GM19025 (cell line): Measurements from ENCODE around the gene GRAPL.
"Not testable (repeated sequence)": the region's sequence is repeated elsewhere in the genome, so short reads cannot be mapped to it uniquely, and the experiment has no call there.

Experiments
- ATAC-seq: cut with Tn5 transposase; IDR thresholded peaks from one replicate; pipeline ENCODE4 v1.9.1; 2021; ENCODE audit warnings: mild to moderate bottlenecking, low read depth, moderate library complexity; ENCODE audit not compliant: unreplicated experiment

GRAPL gene

GRCh38 chr17:19127148-19127980 lies at the start of gene GRAPL:
Gene GRAPL, plus strand, starts transcription at chr17:19127589. Its CDS starts 31 bp downstream, at chr17:19127620.
- not testable (repeated sequence) for ATAC-seq

DNA sequence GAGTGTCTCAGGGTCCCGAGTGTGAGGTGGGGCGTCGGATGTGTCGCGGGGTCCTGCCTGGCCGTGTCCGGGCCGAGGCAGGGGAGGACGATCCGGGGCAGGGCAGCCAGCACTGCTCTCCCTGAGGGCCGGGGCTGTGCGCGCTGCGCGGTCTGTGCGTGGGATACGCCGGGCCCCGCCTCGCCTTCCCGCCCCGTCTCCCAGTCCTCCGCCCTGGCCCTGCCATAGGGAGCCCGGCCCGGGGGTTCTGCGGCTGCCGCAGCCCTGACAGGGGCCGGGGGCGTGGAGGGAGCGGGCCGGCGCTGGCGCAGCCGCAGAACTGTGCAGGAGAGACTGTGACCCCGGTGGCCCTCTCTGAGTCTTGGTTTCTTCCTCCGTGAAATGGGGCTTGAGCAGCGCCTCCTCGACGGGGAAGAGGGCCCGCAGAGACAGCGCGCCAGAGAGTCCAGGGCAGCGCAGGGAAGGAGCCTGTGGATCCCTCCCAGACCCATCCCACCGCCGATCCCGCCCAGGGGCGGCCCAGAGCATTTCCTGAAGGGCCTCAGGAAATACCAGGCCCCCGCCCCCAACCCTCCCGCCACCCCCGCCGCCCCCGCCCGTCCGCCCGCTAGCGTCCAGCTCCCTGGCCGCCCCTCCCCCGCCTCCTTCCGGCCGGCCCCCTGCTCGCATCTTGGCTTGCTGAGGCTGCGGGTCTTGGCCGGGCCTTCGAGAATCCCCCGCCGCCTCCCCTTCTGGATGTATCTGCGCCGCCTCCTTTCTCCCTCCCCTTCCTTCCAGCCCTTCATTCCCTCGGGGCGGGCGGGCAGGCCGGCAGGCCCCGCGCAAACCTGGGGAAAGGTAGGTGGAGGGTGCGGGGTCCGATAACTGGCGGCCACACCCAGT lies 38.3 kb upstream of the GRAPL start:
- ATAC-seq = not testable (repeated sequence)

DNA sequence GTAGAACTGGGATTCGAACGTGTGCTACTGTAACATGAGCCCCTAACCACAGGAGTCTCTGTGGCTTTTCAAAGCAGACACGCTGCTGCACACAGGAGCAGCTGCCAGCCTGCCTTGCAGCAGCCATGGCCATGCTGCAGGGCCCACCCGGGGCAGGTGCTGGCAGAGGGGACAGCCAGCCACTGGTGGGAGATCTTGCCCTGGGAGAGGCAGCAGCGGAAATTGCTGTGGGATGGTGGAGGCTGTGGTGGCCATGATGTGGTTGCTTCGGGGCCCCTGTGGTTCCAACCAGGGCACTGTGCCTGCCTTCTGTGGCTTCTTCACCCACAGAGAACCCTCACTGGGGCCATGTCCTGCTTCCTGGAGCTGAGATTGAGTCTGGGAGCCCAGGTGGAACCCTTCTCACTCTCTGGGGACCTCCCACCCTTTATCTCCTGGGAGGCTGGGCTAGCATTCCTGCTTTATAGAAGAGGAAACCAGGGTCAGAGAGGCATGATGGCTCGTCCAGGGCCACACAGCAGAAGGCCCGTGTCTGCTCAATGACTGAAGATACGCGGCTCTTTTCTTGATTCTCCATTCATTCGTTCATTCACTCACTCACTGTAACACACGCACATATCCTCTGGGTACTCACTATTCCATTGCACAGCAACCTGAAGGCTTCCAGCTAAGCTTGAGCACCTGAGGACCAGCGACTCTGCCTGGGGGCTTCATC lies 37.2 kb upstream of the GRAPL start:
- not testable (repeated sequence) for ATAC-seq

DNA sequence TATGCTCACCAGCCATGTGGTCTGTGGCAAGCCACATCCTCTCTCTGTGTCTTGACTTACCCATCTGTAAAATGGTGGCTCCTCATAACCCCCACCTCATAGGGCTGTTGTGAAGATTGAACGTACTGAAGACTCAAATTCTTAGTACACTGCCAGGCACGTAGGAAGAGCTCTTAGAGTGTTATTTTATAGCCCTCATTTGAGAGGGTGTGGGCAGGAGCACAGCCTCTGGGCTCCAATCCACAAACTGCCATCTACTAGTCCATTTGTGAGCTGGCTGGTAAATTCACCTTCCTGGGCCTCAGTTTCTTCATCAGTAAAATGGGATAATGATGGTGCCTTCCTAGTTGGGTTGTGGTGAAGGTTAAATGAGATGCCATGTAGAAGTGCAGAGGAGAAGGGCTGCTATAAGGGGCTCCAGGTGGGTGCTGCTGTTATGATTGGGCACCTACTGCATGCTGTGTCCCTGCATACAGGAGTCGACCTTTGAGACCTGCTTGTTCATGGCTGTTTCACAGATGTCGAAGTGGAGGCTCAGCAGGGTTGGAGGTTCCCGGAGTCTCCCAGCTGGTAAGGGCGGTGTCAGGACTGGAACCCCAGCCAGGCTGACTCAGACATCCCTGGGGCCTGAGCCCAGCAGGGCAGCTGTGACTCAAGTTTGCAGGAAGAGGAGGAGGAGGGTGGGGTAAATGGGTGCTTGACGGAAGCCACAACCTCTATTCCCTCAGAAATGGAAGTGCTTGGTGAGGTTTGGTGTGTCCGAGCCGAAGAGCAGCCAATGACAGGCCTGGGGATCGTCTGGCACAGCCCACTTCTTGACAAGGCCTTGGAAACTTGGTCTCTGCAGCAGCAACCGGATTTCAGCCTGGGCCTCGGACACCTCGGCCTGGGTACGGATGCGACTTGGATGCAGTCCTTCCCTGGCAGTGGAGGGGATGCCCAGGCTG lies 34.4 kb upstream of the GRAPL start:
- not testable (repeated sequence) for ATAC-seq

DNA sequence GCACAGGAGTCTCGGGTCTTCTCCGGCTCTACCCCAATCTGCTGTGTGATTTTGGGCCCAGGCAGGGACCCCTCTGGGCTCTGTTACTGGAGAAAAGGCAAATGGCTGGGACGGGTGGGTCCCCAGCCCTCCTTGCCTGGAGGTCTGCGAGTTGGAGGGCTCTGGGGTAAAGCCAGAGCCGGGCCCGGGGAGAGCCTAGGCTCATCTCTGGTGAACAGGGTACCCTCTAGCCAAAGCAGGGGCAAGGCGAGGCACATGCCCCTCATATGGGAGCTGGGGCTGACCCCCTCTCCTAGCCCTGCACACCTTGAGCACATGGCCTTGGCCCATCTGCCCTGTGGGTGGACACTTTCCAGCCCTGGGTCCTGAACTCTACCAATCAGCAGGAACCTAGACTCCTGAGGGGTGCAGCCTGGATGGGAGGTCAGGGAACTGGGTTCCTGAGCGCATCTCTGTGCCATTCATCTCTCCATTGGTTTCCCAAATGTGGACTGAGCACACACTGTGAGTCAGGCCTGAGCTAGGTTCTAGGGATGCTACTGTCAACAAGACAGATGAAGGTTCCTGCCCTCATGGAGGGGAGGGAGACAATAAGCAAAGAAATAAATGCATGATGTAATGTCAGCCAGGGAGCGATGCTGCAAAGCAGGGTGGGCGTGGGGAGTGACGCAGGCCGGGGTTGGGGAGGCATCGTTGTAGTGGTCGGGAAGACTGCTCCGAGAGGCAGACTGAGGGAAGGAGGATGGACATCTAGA lies 33.5 kb upstream of the GRAPL start:
- not testable (repeated sequence) for ATAC-seq

- not testable (repeated sequence) for ATAC-seq
These were observed 18.9 kb upstream of the GRAPL start for GRCh38 chr17:19108517-19108916.

DNA sequence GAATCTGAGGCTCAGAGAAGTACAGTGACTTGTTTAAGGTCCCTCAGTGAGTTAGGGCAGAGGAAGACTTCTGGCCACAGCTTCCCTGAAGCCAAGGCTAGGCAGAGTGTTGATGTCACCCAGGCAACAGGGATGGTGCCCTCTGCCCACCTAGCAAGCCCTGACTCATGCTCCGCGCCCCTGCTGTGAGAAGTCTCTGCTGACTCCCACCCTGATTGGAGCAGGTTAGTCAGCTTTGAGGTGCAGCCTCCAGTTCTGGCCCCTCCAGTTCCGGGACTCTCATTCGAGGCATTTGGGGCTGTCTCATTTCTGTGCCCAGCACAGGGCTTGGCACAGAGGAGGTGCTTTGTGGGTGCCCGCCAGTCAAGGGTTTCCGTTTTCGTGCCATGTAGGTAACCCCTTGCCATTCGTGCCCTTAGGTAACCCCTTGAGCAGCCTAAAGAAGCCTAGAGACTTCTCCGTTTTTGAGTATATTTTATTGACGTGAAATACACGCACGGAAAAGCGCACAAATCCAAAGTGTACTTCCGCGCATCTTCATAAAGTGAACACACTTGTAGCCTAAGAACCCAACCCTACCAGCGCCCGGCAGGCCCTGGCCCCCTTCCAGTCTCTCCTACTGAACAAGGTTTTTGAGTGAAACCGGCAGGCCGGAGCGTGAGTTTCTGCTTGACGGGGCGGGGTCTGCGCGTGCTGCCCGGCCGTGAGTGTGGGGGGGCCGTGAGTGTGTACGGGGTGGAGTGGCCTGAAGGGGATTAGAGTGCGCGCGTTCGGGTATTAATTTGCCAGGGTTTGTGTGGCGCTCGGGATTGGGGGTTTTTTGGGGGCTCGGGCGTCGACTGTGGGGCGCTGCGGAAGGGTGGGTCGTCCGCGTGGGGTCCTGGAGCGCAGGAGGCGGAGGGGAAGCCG lies 16.9 kb upstream of the GRAPL start:
- ATAC-seq = peak; percentile 19

GRCh38 chr17:19111111-19111711 lies 16.2 kb upstream of the GRAPL start:
- ATAC-seq = peak; percentile 65

- peak; percentile 43 for ATAC-seq
These were observed 15.5 kb upstream of the GRAPL start for GRCh38 chr17:19111801-19112458.

DNA sequence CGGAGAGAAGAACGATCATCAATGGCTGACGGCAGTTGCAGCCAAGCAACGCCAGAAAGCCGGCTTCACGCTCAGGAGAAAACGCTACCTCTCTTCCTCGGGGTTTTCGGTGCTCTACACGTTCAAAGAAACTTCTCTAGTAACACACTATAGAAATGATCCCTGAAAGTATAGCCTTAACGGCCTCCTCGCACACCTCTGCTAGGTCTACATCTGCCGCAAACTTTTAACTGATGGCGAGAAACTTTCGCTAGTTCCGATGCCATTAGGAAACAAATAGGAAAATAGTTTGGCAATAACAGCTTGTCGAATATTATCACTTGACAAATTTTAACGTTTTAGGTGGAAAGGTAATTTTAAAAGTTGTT lies 14.9 kb upstream of the GRAPL start:
- ATAC-seq = not testable (repeated sequence)

GRCh38 chr17:19118695-19119094 lies 8.7 kb upstream of the GRAPL start:
- not testable (repeated sequence) for ATAC-seq

DNA sequence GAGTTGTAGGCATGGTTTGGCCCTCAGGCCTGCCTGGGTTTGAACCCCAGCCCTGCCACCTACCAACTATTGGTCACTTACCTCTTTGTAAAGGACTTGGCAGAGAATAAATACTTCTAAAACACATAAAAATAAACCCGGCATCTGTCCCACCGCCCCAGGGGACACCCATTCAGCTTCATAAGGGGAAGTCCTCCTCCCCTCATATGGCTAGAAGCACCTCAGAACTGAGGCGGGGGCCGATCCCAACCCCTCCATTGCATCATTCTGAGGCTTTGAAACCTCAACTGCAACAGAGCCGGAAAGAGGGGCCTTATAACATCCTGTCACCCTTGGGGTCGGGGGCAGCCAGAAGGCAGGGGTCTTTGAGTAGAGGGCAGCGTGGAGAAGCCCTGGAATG lies 2.1 kb upstream of the GRAPL start:
- not testable (repeated sequence) for ATAC-seq

- not testable (repeated sequence) for ATAC-seq
These were observed 2.1 kb downstream of the GRAPL start for GRCh38 chr17:19129500-19129899.

DNA sequence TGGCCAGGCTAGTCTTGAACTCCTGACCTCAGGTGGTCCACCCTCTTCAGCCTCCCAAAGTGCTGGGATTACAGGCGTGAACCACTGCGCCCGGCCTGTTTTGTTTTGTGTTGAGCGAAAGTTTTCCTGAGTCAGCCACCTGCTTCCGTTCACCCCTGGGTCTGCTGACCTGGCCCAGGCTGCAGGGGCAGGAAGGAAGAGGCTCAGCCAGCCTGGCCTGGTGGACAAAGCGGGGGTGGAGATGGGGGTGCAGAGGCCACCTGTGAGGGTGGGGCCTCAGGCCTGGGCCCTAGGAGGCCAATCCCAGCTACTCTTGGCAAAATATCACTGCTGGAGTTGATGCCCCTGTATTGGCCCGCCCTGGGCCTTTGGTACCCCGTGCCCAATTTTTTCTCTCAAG lies 3.7 kb downstream of the GRAPL start:
- ATAC-seq = not testable (repeated sequence)

- not testable (repeated sequence) for ATAC-seq
These were observed 4.4 kb downstream of the GRAPL start for GRCh38 chr17:19131772-19132171.

DNA sequence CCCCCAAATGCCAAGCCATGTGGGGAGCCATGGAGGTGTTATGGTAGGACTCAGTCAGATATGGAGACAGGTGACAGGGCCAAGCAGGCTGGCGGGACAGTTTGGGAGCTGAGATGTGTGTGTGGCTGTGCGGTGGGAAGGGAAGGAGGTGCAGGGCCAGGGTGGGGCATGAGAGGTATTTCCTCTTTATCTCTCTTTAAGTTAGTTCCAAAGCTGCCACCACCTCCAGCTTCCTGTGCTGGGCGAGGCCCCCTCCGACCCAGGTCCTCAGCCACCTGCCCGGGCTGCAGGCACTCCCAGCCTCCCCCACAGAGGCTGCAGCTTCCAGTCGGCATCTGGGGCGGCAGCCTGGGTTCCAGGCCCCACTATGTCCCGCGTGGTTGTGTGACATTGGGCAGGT lies 6.4 kb downstream of the GRAPL start:
- ATAC-seq = not testable (repeated sequence)

- ATAC-seq = not testable (repeated sequence)
These were observed 8.0 kb downstream of the GRAPL start for GRCh38 chr17:19135391-19135790.
